BLaER1 treated with 17β-estradiol and CSF1 and Interleukin-3, amounts not matched to agents 10 nM and 100 nM (cell line): ENCODE results near the gene RAMP2.
A peak's percentile ranks its signal among the peaks of the same experiment; 100 is the strongest.
"Not testable (repeated sequence)": the region's sequence is repeated elsewhere in the genome, so short reads cannot be mapped to it uniquely, and the experiment has no call there.

ENCODE experiments used
- H3K27ac ChIP-seq, 11 experiments: shearing (Covaris generic); formaldehyde crosslinking; 2 replicates each; pipeline ENCODE4 v1.8.1; 2022
- H3K27me3 ChIP-seq, 11 experiments: shearing (Covaris generic); formaldehyde crosslinking; 2 replicates each; pipeline ENCODE4 v1.8.1; 2022
- H3K36me3 ChIP-seq, 11 experiments: shearing (Covaris generic); formaldehyde crosslinking; 2 replicates each; pipeline ENCODE4 v1.8.1; 2022
- H3K4me1 ChIP-seq, 10 experiments: shearing (Covaris generic); formaldehyde crosslinking; 2 replicates each; pipeline ENCODE4 v1.8.1; 2022
- H3K4me2 ChIP-seq, 11 experiments: shearing (Covaris generic); formaldehyde crosslinking; 2 replicates each; pipeline ENCODE4 v1.8.1; 2022
- H3K4me3 ChIP-seq, 10 experiments: shearing (Covaris generic); formaldehyde crosslinking; 2 replicates each; pipeline ENCODE4 v1.8.1; 2022
- H3K9ac ChIP-seq, 11 experiments: shearing (Covaris generic); formaldehyde crosslinking; 2 replicates each; pipeline ENCODE4 v1.8.1; 2022
- H3K9me3 ChIP-seq, 11 experiments: shearing (Covaris generic); formaldehyde crosslinking; replicated peaks in 1 of 11; 2 replicates each; pipeline ENCODE4 v1.8.1; 2022
- H4K20me1 ChIP-seq, 11 experiments: shearing (Covaris generic); formaldehyde crosslinking; 2 replicates each; pipeline ENCODE4 v1.8.1; 2022
- Cebpa-rat ChIP-seq, 11 experiments: shearing (Covaris generic); IDR thresholded peaks; 2 replicates each; pipeline ENCODE4 v1.8.1; 2022

The RAMP2 gene

GRCh38 chr17:42761638-42762037 is 611 bp downstream of the RAMP2 start:
- Histone ChIP-seq H3K27ac (no peak overlapping the region), H3K4me1 (peaks cover 9 to 33% (median 23%) of the 10 kb centered on the region in 10 experiments), H3K27me3 (peaks cover 48 to 62% (median 56%) of the 10 kb centered on the region in 11 experiments), H3K4me2 (peak overlapping the region; percentile 57 to 93 (median 87)), H3K36me3 (no peaks in the 10 kb centered on the region), H4K20me1 (peaks cover 0 to 10% (median 0%) of the 10 kb centered on the region in 11 experiments; a peak in 4 of 22 replicates), H3K9ac (peak overlapping the region in 8 of 11 experiments; percentile 39 to 66 (median 58); a peak in 9 of 22 replicates), H3K9me3 (no peaks in the 10 kb centered on the region), H3K4me3 (peak overlapping the region in 9 of 10 experiments; percentile 47 to 68 (median 58); a peak in 18 of 20 replicates)
- no peak for TF ChIP-seq Cebpa-rat (IDR thresholded peaks at IDR 0.05)

- Histone ChIP-seq H3K9ac (no peak overlapping the region), H3K27ac (no peak overlapping the region), H3K4me2 (no peak overlapping the region), H3K4me3 (no peak overlapping the region), H3K36me3 (no peaks in the 10 kb centered on the region), H3K27me3 (peaks cover 21 to 23% (median 22%) of the 10 kb centered on the region in 11 experiments), H3K9me3 (no peaks in the 10 kb centered on the region), H4K20me1 (peaks cover 0 to 10% (median 0%) of the 10 kb centered on the region in 11 experiments; a peak in 2 of 22 replicates), H3K4me1 (peaks cover 5 to 17% (median 12%) of the 10 kb centered on the region in 10 experiments)
- TF ChIP-seq Cebpa-rat (IDR thresholded peaks at IDR 0.05) = no peak
Measured at GRCh38 chr17:42766124-42766523, 5.1 kb downstream of the RAMP2 start.

GRCh38 chr17:42767512-42767911 is 6.5 kb downstream of the RAMP2 start:
- Histone ChIP-seq H3K4me2 (no peak overlapping the region), H3K27me3 (peaks cover 7 to 15% (median 11%) of the 10 kb centered on the region in 11 experiments), H3K4me3 (no peak overlapping the region), H4K20me1 (peaks cover 0 to 2% (median 0%) of the 10 kb centered on the region in 11 experiments; a peak in 1 of 22 replicates), H3K36me3 (no peaks in the 10 kb centered on the region), H3K4me1 (peaks cover 2 to 13% (median 8%) of the 10 kb centered on the region in 10 experiments; a peak in 17 of 20 replicates), H3K9ac (no peak overlapping the region), H3K27ac (no peak overlapping the region), H3K9me3 (no peaks in the 10 kb centered on the region)
- TF ChIP-seq Cebpa-rat (IDR thresholded peaks at IDR 0.05) = no peak

- Histone ChIP-seq H3K27me3 (peaks cover 2 to 15% (median 10%) of the 10 kb centered on the region in 11 experiments; a peak in 21 of 22 replicates), H3K4me1 (peaks cover 4 to 11% (median 8%) of the 10 kb centered on the region in 10 experiments; a peak in 18 of 20 replicates)
- not testable (repeated sequence) for H3K27ac ChIP-seq, H3K4me2 ChIP-seq, H3K36me3 ChIP-seq, H3K9ac ChIP-seq, H4K20me1 ChIP-seq, H3K4me3 ChIP-seq, H3K9me3 ChIP-seq
Measured at GRCh38 chr17:42768006-42768405, 7.0 kb downstream of the RAMP2 start.

GRCh38 chr17:42769964-42770363 is 8.9 kb downstream of the RAMP2 start:
- H3K4me1 ChIP-seq = peaks cover 13 to 21% (median 18%) of the 10 kb centered on the region in 10 experiments
- not testable (repeated sequence) for H3K4me2 ChIP-seq

GRCh38 chr17:42772945-42773289 is 11.9 kb downstream of the RAMP2 start:
- H3K9ac ChIP-seq = peak overlapping the region; percentile 69 to 84 (median 78)
- H3K4me1 ChIP-seq = peaks cover 24 to 41% (median 30%) of the 10 kb centered on the region in 10 experiments
- peaks cover 0 to 30% (median 23%) of the 10 kb centered on the region in 11 experiments; a peak in 18 of 22 replicates for H3K27me3 ChIP-seq
- H4K20me1 ChIP-seq = 0 out of 22 replicates have a peak, but pooled peaks cover 0 to under 1% (median 0%) of the 10 kb centered on the region in 11 experiments
- peak overlapping the region; percentile 58 to 80 (median 67) for H3K4me3 ChIP-seq
- no peaks in the 10 kb centered on the region for H3K9me3 ChIP-seq
- TF ChIP-seq Cebpa-rat (IDR thresholded peaks at IDR 0.05) = no peak
- peak overlapping the region; percentile 66 to 83 (median 75) for H3K4me2 ChIP-seq
- peak overlapping the region; percentile 45 to 86 (median 76); a peak in 21 of 22 replicates for H3K27ac ChIP-seq
- peaks cover 3 to 22% (median 8%) of the 10 kb centered on the region in 11 experiments; a peak in 11 of 22 replicates for H3K36me3 ChIP-seq

More at GRCh38 chr17:42769964-42770363, 8.9 kb downstream of the RAMP2 start:
- not testable (repeated sequence) for H4K20me1 ChIP-seq, H3K27ac ChIP-seq, H3K9ac ChIP-seq, H3K36me3 ChIP-seq, H3K9me3 ChIP-seq, H3K4me3 ChIP-seq
- H3K27me3 ChIP-seq = peaks cover 0 to 27% (median 19%) of the 10 kb centered on the region in 11 experiments; a peak in 18 of 22 replicates

GRCh38 chr17:42773290-42774035 is 12.4 kb downstream of the RAMP2 start, which contains the start of gene VPS25:
Gene VPS25, plus strand, starts transcription at chr17:42773449. Its CDS starts 27 bp downstream, at chr17:42773476.
- peaks cover 24 to 44% (median 30%) of the 10 kb centered on the region in 10 experiments for H3K4me1 ChIP-seq
- H3K4me2 ChIP-seq = peak within 1 kb of the TSS; percentile 66 to 83 (median 75)
- peak within 1 kb of the TSS; percentile 69 to 84 (median 78) for H3K9ac ChIP-seq
- H3K27ac ChIP-seq = peak within 1 kb of the TSS; percentile 45 to 86 (median 76); a peak in 21 of 22 replicates
- H3K27me3 ChIP-seq = peaks cover 0 to 36% (median 28%) of the 10 kb centered on the region in 11 experiments; a peak in 20 of 22 replicates
- peaks cover 0 to 6% (median 0%) of the 10 kb centered on the region in 11 experiments; a peak in 2 of 22 replicates for H4K20me1 ChIP-seq
- peaks cover 4 to 28% (median 13%) of the 10 kb centered on the region in 11 experiments; a peak in 14 of 22 replicates for H3K36me3 ChIP-seq
- TF ChIP-seq Cebpa-rat (IDR thresholded peaks at IDR 0.05) = no peak
- no peaks in the 10 kb centered on the region for H3K9me3 ChIP-seq
- peak within 1 kb of the TSS; percentile 58 to 80 (median 67) for H3K4me3 ChIP-seq

GRCh38 chr17:42774066-42774745 is 13.2 kb downstream of the RAMP2 start:
- Histone ChIP-seq H3K9ac (peak overlapping the region in 10 of 11 experiments; percentile 73 to 84 (median 79); a peak in 18 of 22 replicates), H3K27me3 (peaks cover 6 to 43% (median 36%) of the 10 kb centered on the region in 11 experiments), H3K4me2 (peak overlapping the region; percentile 66 to 83 (median 75)), H3K9me3 (no peaks in the 10 kb centered on the region), H4K20me1 (peaks cover 0 to 11% (median 0%) of the 10 kb centered on the region in 11 experiments; a peak in 4 of 22 replicates), H3K4me3 (peak overlapping the region; percentile 58 to 80 (median 67)), H3K27ac (peak overlapping the region in 9 of 11 experiments; percentile 68 to 86 (median 78); a peak in 14 of 22 replicates), H3K36me3 (peaks cover 4 to 35% (median 19%) of the 10 kb centered on the region in 11 experiments; a peak in 17 of 22 replicates), H3K4me1 (peaks cover 24 to 51% (median 30%) of the 10 kb centered on the region in 10 experiments)
- no peak for TF ChIP-seq Cebpa-rat (IDR thresholded peaks at IDR 0.05)
